BE2C (cell line): Measurements from ENCODE around the gene PROZ.

ENCODE experiments used
- DNase-seq: peaks from one replicate; pipeline ENCODE4 v3.0.0-alpha.2; 2020
- H3K27me3 ChIP-seq: fragments of 250-450 bp; sonication (Bioruptor Pico); 2 replicates; pipeline ENCODE4 v1.5.1; 2020; ENCODE audit warnings: mild to moderate bottlenecking
- H3K36me3 ChIP-seq: fragments of 250-450 bp; sonication (Bioruptor Pico); 2 replicates; pipeline ENCODE4 v1.5.1; 2020; ENCODE audit warnings: mild to moderate bottlenecking
- H3K4me1 ChIP-seq: fragments of 250-450 bp; sonication (Bioruptor Pico); 2 replicates; pipeline ENCODE4 v1.5.1; 2020
- H3K4me3 ChIP-seq: 2 replicates; pipeline ENCODE4 v1.5.1; 2011; ENCODE audit warnings: low read depth, low read length
- H3K9me3 ChIP-seq: fragments of 250-450 bp; sonication (Bioruptor Pico); 2 replicates; pipeline ENCODE4 v1.5.1; 2020
- TF ChIP-seq, protein P1 (sequence below): IDR thresholded peaks from 2 replicates; pipeline ENCODE4 v1.5.1; 2012; ENCODE audit warnings: mild to moderate bottlenecking, low read depth, low read length

The PROZ gene

DNA sequence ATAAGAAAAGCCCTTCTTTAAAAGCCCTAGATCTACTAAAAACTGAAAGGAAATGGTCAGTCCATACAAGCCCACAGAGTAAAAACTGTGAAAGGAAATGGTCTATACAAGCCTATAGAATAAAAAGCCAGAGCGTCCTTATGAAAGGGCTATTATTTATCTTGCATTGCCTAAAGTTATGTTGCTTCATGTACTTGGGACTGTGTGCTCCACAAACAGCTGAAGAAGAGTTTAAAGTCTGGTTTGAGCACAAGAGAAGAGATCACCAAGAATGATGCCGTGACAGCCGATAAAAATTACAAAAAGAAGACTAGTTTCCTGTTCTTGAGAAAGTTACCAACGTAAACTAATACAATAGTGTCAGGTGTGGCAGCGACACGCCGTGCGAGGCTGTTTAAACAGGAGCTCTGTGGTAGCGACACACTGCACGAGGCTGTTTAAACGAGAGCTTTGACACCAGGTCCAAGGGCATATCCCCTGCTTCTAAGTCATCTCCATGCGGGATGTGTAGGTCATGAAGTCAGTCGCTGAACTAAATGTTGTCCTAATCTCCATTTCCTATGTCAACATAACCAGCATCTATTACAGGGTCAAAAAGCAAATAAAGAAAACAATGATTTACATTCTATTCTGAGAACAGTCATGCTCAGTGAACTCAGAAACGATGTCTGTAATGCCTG, 25.1 kb downstream of the PROZ start:
- Histone ChIP-seq H3K36me3 (peaks cover 58% of the 10 kb centered on the region), H3K9me3 (no peaks in the 10 kb centered on the region), H3K27me3 (no peaks in the 10 kb centered on the region), H3K4me3 (no peak overlapping the region), H3K4me1 (peaks cover 9% of the 10 kb centered on the region)
- TF ChIP-seq, protein P1, sequence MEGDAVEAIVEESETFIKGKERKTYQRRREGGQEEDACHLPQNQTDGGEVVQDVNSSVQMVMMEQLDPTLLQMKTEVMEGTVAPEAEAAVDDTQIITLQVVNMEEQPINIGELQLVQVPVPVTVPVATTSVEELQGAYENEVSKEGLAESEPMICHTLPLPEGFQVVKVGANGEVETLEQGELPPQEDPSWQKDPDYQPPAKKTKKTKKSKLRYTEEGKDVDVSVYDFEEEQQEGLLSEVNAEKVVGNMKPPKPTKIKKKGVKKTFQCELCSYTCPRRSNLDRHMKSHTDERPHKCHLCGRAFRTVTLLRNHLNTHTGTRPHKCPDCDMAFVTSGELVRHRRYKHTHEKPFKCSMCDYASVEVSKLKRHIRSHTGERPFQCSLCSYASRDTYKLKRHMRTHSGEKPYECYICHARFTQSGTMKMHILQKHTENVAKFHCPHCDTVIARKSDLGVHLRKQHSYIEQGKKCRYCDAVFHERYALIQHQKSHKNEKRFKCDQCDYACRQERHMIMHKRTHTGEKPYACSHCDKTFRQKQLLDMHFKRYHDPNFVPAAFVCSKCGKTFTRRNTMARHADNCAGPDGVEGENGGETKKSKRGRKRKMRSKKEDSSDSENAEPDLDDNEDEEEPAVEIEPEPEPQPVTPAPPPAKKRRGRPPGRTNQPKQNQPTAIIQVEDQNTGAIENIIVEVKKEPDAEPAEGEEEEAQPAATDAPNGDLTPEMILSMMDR, result no peak
- no peak for DNase-seq

DNA sequence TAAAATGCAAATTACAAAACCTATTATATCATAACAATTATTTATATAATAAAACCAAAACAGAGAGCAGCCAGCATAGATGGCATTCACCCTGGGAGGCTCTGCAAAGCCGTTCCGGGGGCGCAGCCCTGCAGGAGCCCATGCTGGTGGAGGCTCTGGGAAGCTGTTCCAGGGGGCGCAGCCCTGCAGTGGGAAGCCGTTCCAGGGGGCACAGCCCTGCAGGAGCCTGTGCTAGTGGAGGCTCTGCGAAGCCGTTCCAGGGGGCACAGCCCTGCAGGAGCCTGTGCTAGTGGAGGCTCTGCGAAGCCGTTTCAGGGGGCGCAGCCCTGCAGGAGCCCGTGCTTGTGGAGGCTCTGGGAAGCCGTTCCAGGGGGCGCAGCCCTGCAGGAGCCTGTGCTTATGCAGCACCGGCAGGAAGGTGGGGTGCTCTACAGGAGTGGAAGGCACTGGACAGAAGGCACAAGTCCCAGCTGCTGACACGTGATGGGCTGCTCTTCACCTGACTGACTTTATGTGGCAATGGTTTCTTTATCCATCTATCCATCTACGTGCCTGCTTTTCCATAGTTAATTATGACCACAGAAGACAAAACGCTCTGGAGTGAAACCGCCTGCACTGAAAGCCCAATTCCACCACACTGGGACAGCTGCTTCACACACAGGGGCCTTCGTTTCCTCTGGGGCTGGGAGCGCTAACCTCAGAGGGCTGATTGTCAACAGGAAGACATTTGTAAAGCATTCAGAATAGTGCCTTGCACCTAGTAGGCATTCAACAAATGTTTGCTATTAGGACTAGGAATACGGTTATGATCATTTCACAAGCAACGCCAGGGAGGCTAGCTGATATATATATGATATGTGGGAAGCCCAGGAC, 26.4 kb downstream of the PROZ start:
- Histone ChIP-seq H3K9me3 (no peaks in the 10 kb centered on the region), H3K4me1 (peaks cover 9% of the 10 kb centered on the region), H3K27me3 (no peaks in the 10 kb centered on the region), H3K36me3 (peaks cover 63% of the 10 kb centered on the region), H3K4me3 (no peak overlapping the region)
- DNase-seq, result no peak
- TF ChIP-seq, protein P1, result no peak

DNA sequence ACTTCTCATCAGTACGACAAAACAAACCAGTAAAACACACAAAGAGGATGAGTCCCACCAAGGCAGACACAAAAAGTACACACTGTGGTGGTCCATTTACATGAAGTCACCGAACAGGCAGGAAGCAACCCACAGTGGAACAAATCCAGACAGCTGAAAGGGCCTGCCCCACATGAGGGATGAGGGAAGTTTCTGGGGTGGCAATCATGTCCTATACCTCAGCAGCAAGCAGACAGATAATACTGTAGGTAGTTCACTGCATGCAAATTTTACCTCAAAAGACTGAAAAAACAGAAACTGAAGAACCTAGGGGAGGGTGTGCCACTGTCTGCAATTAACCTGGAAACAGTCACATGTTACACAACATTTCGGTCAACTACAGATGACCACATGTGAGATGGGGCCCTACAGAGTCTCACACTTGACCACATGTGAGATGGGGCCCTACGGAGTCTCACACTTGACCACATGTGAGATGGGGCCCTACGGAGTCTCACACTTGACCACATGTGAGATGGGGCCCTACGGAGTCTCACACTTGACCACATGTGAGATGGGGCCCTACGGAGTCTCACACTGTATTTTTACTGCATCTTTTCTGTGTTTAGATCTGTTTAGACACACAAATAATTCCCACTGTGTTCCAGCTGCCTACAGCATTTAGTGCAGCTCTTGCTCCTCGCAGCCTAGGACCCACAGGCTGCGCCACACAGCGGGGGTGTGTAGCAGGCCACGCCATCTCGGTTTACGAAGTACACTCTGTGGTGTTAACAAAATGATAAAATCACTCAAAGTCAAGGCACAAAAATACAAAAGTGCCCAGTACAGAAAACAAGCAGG, 27.8 kb downstream of the PROZ start:
- no peaks in the 10 kb centered on the region for H3K27me3 ChIP-seq
- peak overlapping the region; percentile 7; the same call in 1 of the 2 replicates for H3K4me3 ChIP-seq
- no peaks in the 10 kb centered on the region for H3K9me3 ChIP-seq
- peaks cover 9% of the 10 kb centered on the region for H3K4me1 ChIP-seq
- TF ChIP-seq, protein P1, result no peak
- peaks cover 55% of the 10 kb centered on the region for H3K36me3 ChIP-seq
- DNase-seq, result no peak

DNA sequence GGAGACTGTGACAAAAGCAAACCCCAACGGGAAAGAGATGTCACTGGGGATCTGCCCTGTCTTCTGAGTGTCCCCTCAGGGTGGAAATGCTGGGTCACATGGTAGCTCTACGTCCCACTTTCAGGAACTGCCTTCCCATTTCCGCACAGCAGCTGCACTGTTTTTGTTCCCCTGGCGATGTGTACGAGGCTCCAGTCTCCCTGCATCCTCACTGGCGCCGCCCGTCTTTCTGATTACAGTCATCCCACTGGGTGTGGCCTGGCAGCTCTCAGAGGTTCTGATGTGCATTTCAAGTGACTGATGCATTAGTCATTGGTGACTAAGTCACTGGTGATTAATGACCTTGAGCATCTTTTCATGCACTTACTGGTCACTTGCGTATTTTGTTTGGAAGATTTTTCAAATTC, 28.8 kb downstream of the PROZ start:
- Histone ChIP-seq H3K9me3 (no peaks in the 10 kb centered on the region), H3K27me3 (no peaks in the 10 kb centered on the region), H3K4me1 (peaks cover 9% of the 10 kb centered on the region), H3K4me3 (peak overlapping the region; percentile 7), H3K36me3 (peaks cover 59% of the 10 kb centered on the region)
- TF ChIP-seq, protein P1, result peak; percentile 29
- DNase-seq, result peak; percentile 95

DNA sequence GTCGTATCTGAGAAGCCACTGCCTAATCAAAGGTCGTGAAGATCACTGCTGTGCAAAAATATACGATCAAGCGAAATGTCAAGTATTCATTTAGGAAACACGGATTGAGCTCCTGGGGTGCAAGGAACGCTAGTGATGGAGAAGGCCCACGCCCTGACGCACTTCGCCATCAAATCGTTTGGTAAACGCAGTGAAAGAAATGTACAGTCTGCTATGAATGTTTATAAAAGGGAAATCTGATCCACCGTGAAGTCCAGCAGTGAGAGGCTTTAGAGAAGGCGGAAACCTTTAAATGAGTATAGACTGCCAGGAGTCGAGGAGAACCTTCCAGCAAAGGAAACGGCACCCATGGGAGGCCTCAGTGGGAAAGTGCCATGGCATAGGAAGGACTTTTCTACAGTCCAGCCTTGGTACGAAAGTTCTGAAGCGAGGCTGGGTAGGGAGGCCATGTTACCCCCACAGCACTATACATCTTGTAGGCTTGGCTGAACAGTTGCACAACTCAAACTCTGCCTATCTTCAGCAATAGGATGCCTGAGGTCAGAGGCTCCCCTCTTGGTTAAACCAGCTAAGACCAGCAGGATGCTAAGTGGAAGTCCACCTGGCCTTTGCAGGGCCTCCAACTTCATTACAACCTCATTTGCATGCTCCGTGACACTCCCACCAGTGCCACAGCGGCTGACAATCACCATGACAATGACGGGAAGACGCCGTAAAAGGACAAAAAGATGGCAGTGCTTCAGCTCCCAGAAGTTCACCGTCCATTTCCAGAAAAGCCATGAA, 29.6 kb downstream of the PROZ start:
- Histone ChIP-seq H3K4me3 (no peak overlapping the region), H3K36me3 (peaks cover 59% of the 10 kb centered on the region), H3K4me1 (peaks cover 9% of the 10 kb centered on the region), H3K9me3 (no peaks in the 10 kb centered on the region), H3K27me3 (no peaks in the 10 kb centered on the region)
- TF ChIP-seq, protein P1, result no peak
- no peak for DNase-seq
